ENCODE measurements around the gene CADM1.

The CADM1 gene

DNA sequence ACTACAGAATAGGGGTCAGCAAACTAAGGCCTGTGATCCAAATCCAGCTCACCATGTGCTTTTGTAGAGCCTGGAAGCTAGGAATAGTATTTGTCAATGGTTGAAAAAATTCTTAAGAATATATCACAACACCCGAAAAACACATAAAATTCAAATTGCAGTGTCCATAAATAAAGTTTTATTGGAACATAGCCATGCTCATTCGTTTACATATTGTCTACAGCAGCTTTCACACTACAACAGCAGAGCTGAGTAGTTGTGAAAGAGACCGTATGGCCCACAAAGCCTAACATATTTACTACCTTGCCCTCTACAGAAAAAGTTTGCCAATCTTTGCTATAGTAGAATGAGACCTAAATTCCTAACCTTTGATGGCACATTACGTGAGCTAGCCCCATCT is 125.7 kb downstream of the CADM1 start:
- no peaks in the 10 kb centered on the region for H3K9me3 Mint-ChIP-seq
- no peaks in the 10 kb centered on the region for H3K27me3 Mint-ChIP-seq
- no peaks in the 10 kb centered on the region for H3K36me3 Mint-ChIP-seq (ENCODE audit: low read depth)
- no peak overlapping the region for H3K27ac Mint-ChIP-seq
- intact Hi-C loops (cut with micrococcal nuclease), result no loop called here
- no peaks in the 10 kb centered on the region for H3K4me1 Mint-ChIP-seq (ENCODE audit: low read depth)
- H3K4me3 Mint-ChIP-seq, result no peak overlapping the region

- Mint-ChIP-seq H3K4me3 (no peak overlapping the region), H3K27me3 (no peaks in the 10 kb centered on the region), H3K27ac (no peak overlapping the region), H3K36me3 (ENCODE audit: low read depth) (no peaks in the 10 kb centered on the region), H3K9me3 (no peaks in the 10 kb centered on the region), H3K4me1 (ENCODE audit: low read depth) (no peaks in the 10 kb centered on the region)
- intact Hi-C loops (cut with micrococcal nuclease), result no loop called here
Observed at GRCh38 chr11:115377882-115378296, 126.3 kb downstream of the CADM1 start.

DNA sequence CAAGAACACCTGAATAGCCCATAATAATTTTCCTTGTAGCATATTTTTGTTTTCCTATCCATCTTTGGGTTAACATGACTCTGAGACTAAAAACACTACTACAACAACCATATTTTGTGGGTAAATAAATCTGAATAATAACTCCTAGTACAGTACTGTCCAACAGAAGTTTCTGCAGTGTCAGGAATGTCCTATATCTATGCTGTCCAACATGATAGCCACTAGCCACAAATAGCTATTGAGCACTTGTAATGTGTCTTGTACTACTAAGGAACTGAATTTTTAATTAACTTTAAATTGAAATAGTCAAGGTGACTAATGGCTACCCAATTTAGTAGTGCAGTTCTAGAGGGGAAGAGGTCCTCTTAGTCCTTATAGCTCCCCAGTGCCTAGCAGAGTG is 135.6 kb downstream of the CADM1 start:
- no peaks in the 10 kb centered on the region for H3K4me1 Mint-ChIP-seq (ENCODE audit: low read depth)
- H3K27me3 Mint-ChIP-seq, result peaks cover 2% of the 10 kb centered on the region
- H3K4me3 Mint-ChIP-seq, result no peak overlapping the region
- H3K36me3 Mint-ChIP-seq (ENCODE audit: low read depth), result no peaks in the 10 kb centered on the region
- no peak overlapping the region for H3K27ac Mint-ChIP-seq
- intact Hi-C loops (cut with micrococcal nuclease), result no loop called here
- no peaks in the 10 kb centered on the region for H3K9me3 Mint-ChIP-seq

DNA sequence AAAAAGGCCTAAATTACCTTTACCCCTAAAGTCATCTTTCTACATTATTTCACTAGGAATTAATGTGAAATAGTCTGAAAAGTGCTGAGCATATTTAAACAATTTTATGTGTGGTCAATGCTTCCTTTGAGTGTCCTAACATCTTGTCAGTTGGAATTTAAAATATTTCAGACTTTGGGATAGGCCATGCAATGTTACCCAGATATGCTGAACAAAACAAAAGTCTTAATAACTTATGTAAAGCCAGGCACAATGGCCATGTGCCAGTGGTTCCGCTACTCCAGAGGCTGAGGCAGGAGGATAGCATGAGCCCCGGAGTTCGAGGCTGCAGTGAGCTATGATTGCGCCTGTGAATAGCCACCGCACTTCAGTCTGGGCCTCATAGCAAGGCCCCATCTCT is 137.4 kb downstream of the CADM1 start:
- Mint-ChIP-seq H3K27ac (no peak overlapping the region), H3K4me1 (ENCODE audit: low read depth) (no peaks in the 10 kb centered on the region), H3K27me3 (peaks cover 2% of the 10 kb centered on the region), H3K9me3 (no peaks in the 10 kb centered on the region), H3K4me3 (no peak overlapping the region), H3K36me3 (ENCODE audit: low read depth) (no peaks in the 10 kb centered on the region)
- intact Hi-C loops (cut with micrococcal nuclease), result no loop called here

DNA sequence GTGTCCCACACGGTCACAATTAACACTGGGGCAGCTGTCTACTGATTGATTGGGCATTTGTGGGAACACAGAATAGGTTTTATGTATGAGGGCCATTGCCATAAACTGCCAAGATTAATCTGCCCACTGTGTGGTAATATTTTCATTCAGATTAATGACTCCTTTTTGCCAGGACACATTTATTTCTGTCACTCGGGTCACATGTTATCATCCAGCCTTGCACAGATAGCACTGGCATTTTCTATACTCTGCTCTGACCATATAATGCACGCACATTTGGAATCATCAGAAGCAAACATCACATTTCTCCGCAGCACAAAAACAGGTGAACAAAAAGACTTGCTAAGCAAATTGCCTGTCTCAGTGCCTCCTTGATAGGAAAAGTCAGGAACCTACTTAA is 138.3 kb downstream of the CADM1 start:
- H3K36me3 Mint-ChIP-seq (ENCODE audit: low read depth), result no peaks in the 10 kb centered on the region
- no peak overlapping the region for H3K4me3 Mint-ChIP-seq
- H3K27me3 Mint-ChIP-seq, result peaks cover 2% of the 10 kb centered on the region
- no peak overlapping the region for H3K27ac Mint-ChIP-seq
- H3K9me3 Mint-ChIP-seq, result no peaks in the 10 kb centered on the region
- intact Hi-C loops (cut with micrococcal nuclease), result no loop called here
- no peaks in the 10 kb centered on the region for H3K4me1 Mint-ChIP-seq (ENCODE audit: low read depth)

DNA sequence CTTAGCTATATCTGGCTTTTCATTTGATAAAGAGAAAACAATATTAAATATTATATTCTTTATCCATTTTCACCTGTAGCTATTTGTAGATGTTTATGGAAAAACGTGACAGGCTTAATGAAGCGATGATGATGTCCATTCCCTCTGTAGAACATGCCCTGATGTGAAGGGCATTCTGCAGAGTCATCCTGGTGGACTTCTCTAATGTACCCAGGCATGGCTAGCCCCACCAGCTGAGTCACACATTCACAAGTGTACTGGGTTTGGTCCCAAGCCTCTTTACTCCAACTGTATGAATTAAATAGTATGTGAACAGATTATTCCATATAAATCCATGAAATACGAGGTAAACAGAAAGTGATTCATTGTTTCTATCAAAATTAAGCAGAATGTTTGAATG is 139.3 kb downstream of the CADM1 start:
- no peaks in the 10 kb centered on the region for H3K4me1 Mint-ChIP-seq (ENCODE audit: low read depth)
- H3K4me3 Mint-ChIP-seq, result no peak overlapping the region
- H3K36me3 Mint-ChIP-seq (ENCODE audit: low read depth), result no peaks in the 10 kb centered on the region
- H3K27me3 Mint-ChIP-seq, result no peaks in the 10 kb centered on the region
- intact Hi-C loops (cut with micrococcal nuclease), result no loop called here
- no peaks in the 10 kb centered on the region for H3K9me3 Mint-ChIP-seq
- H3K27ac Mint-ChIP-seq, result no peak overlapping the region

DNA sequence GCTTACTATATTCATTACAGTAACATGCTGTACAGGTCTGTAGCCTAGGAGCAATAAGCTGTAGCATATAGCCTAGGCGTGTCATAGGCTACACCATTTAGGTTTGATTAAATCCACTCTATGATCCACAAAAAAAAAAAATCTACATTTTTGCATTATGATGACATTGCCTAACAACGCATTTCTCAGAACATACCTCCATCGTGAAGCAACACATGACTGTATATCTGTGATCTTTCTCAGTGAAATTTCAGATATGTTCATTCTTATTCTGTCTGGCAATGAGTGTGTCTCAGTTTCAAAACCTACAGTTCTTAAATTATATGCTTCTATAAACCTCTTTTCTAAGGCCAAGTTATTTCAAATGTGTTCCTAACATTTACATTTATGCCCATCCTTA is 140.3 kb downstream of the CADM1 start:
- Mint-ChIP-seq H3K27ac (no peak overlapping the region), H3K4me1 (ENCODE audit: low read depth) (no peaks in the 10 kb centered on the region), H3K4me3 (no peak overlapping the region), H3K9me3 (no peaks in the 10 kb centered on the region), H3K36me3 (ENCODE audit: low read depth) (no peaks in the 10 kb centered on the region), H3K27me3 (no peaks in the 10 kb centered on the region)
- intact Hi-C loops (cut with micrococcal nuclease), result no loop called here

DNA sequence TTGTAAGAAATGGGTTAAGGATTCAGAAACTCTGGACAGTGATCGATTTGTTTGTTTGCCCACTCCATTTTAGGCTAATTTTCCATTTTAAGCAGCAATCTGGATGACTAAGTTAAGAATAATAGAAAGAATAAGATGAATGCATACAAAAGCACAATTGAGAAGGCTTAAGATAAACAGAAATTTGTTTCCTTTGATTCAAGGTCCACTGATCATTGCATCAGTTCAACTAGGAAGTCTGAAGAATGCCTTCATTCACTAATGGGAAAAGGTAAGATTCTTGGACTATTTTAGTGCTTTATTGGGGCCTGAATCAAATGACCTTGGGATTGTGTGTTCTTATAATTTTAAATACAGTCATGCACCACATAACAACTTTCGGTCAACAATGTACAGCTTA is 140.8 kb downstream of the CADM1 start:
- no peak overlapping the region for H3K4me3 Mint-ChIP-seq
- intact Hi-C loops (cut with micrococcal nuclease), result no loop called here
- H3K27me3 Mint-ChIP-seq, result no peaks in the 10 kb centered on the region
- H3K27ac Mint-ChIP-seq, result no peak overlapping the region
- H3K4me1 Mint-ChIP-seq (ENCODE audit: low read depth), result no peaks in the 10 kb centered on the region
- H3K36me3 Mint-ChIP-seq (ENCODE audit: low read depth), result no peaks in the 10 kb centered on the region
- no peaks in the 10 kb centered on the region for H3K9me3 Mint-ChIP-seq

DNA sequence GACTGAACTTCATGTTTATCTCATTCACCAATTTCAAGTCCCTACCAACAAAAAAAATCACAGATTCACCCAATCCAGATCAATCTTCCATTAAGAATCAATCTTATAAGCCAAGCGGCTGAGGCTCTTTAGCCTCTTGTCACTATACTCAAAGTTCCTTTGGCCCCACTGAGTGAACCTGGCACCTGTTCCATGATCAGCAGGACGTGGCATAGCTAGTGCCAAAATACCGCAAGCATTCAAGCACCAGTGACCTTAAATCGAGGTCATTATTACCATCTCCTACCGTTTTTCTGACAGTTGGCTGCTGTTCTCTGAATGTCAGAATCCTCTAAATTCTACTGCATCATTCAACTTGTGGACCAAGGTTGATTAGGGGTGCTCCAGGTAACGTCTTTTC is 141.2 kb downstream of the CADM1 start:
- intact Hi-C loops (cut with micrococcal nuclease), result no loop called here
- Mint-ChIP-seq H3K4me3 (no peak overlapping the region), H3K27me3 (no peaks in the 10 kb centered on the region), H3K9me3 (no peaks in the 10 kb centered on the region), H3K36me3 (ENCODE audit: low read depth) (no peaks in the 10 kb centered on the region), H3K27ac (no peak overlapping the region), H3K4me1 (ENCODE audit: low read depth) (no peaks in the 10 kb centered on the region)

- no peak overlapping the region for H3K4me3 Mint-ChIP-seq
- H3K27me3 Mint-ChIP-seq, result peaks cover 2% of the 10 kb centered on the region
- H3K4me1 Mint-ChIP-seq (ENCODE audit: low read depth), result no peaks in the 10 kb centered on the region
- no peak overlapping the region for H3K27ac Mint-ChIP-seq
- H3K9me3 Mint-ChIP-seq, result no peaks in the 10 kb centered on the region
- H3K36me3 Mint-ChIP-seq (ENCODE audit: low read depth), result no peaks in the 10 kb centered on the region
- intact Hi-C loops (cut with micrococcal nuclease), result no loop called here
Observed at GRCh38 chr11:115361025-115361424, 143.2 kb downstream of the CADM1 start.

DNA sequence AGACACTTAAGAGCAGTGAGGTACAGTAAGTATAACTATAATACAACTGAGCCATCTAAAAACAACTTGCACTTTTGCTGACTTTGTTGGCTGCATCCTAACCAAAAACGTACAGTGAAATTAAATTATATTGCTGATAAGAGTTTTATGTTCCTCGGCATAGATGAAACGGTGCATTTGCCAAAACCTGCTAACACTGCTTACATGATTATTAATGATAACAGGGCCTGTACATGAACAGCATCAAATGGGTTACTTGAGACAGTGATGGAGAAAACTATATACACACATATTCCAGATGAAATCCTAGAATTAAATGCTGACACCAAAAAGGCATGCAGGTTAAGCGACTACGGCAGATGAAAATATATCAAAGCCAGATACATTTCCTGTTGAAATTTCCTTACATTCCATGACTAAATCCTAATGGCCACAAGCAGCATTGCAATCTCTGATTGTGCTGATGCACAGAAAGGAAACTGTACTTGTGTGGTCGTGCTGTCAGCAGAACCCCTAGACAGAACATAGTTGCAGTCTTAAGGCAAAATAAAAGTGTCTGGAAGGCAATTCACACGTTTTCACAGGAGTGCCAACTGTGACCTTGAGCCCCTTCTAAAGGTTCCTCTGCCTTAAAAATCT is 143.9 kb downstream of the CADM1 start:
- intact Hi-C loops (cut with micrococcal nuclease), result no loop called here
- Mint-ChIP-seq H3K36me3 (ENCODE audit: low read depth) (no peaks in the 10 kb centered on the region), H3K9me3 (no peaks in the 10 kb centered on the region), H3K27ac (no peak overlapping the region), H3K4me1 (ENCODE audit: low read depth) (no peaks in the 10 kb centered on the region), H3K4me3 (no peak overlapping the region), H3K27me3 (peaks cover 2% of the 10 kb centered on the region)

- no peak overlapping the region for H3K27ac Mint-ChIP-seq
- intact Hi-C loops (cut with micrococcal nuclease), result no loop called here
- H3K4me1 Mint-ChIP-seq (ENCODE audit: low read depth), result no peaks in the 10 kb centered on the region
Observed at GRCh38 chr11:115357066-115357465, 147.1 kb downstream of the CADM1 start.

GRCh38 chr11:115352805-115353485 is 151.3 kb downstream of the CADM1 start:
- intact Hi-C loops (cut with micrococcal nuclease), result no loop called here
- no peaks in the 10 kb centered on the region for H3K9me3 Mint-ChIP-seq
- no peak overlapping the region for H3K27ac Mint-ChIP-seq
- no peaks in the 10 kb centered on the region for H3K4me1 Mint-ChIP-seq (ENCODE audit: low read depth)
- H3K36me3 Mint-ChIP-seq (ENCODE audit: low read depth), result no peaks in the 10 kb centered on the region
- no peak overlapping the region for H3K4me3 Mint-ChIP-seq
- peaks cover 2% of the 10 kb centered on the region for H3K27me3 Mint-ChIP-seq

More at GRCh38 chr11:115357066-115357465, 147.1 kb downstream of the CADM1 start:
- Mint-ChIP-seq H3K4me3 (no peak overlapping the region), H3K9me3 (no peaks in the 10 kb centered on the region), H3K27me3 (peaks cover 2% of the 10 kb centered on the region), H3K36me3 (ENCODE audit: low read depth) (no peaks in the 10 kb centered on the region)

DNA sequence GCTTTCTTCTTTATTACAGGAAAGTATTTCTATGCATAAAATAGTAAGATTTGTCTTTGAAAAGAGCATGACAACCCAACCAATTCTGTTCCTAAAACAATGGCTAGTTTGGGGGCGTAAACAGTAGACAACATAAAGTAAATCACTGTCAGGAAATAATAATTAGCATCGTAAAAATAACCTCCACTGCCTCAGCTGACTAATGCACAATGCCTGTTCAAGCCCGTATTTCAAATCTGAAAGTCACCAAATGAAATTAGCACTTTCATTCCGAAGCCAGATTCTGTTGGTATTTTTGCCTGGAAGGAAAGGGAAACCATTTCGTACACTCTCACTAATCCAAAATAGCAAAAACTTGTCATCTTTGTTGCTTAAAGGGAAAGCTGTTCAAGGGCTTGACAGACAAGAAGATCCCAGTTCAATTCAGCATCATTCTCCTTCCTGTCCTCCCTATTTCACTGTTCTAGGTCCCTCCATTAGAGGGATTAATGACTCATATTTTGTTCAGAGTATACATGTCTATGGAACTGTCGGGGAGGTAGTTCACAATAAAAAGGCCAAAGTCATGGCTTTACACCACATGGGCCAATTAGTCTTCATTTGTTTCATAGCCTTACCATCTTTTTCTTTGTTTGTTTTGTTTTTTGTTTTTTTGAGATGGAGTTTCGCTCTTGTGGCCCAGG is 154.7 kb downstream of the CADM1 start:
- Mint-ChIP-seq H3K9me3 (no peaks in the 10 kb centered on the region), H3K36me3 (ENCODE audit: low read depth) (no peaks in the 10 kb centered on the region), H3K27ac (no peak overlapping the region), H3K27me3 (peaks cover 2% of the 10 kb centered on the region), H3K4me3 (no peak overlapping the region), H3K4me1 (ENCODE audit: low read depth) (no peaks in the 10 kb centered on the region)
- intact Hi-C loops (cut with micrococcal nuclease), result no loop called here

All from dendritic cell treated with granulocyte-macrophage colony-stimulating factor and Interleukin-4, amounts not matched to agents 40 ng/mL and 50 ng/mL, for 4 days (primary cell).